GM21619 (cell line): Measurements from ENCODE around the gene SSX7.
"Not testable (repeated sequence)": the region's sequence is repeated elsewhere in the genome, so short reads cannot be mapped to it uniquely, and the experiment has no call there.

Experiments
- ATAC-seq: cut with Tn5 transposase; IDR thresholded peaks from one replicate; pipeline ENCODE4 v1.9.1; 2021; ENCODE audit not compliant: unreplicated experiment

Gene SSX7

GRCh38 chrX:52654800-52655199 lies at the start of gene SSX7:
Gene SSX7, minus strand, starts transcription at chrX:52654900. Its CDS starts 1,428 bp downstream, at chrX:52653472.
- ATAC-seq: not testable (repeated sequence)

- not testable (repeated sequence) for ATAC-seq
These were observed 37.3 kb upstream of the SSX7 start for GRCh38 chrX:52692034-52692433.

- ATAC-seq: not testable (repeated sequence)
These were observed 7.5 kb upstream of the SSX7 start for GRCh38 chrX:52662218-52662617.

- not testable (repeated sequence) for ATAC-seq
These were observed 775 bp upstream of the SSX7 start for GRCh38 chrX:52655475-52655874.

DNA sequence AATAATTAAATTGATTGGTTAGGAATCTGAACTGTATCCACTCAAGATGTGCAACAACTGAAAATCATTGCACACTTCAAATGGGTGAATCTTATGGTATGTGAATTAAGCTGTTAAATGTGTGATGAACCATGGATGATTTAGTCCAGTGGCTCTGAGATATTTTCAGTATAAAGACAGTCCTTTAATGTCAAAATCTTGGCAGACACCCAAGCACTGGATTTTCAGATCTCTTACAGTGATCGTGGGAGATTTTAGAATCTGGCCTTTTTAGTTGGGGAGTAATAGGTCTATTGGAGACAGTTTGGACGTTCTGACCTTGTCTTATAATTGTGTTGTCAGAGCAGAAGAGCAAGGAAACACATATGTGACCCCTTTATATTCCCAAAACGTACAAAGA lies 4.0 kb downstream of the SSX7 start:
- not testable (repeated sequence) for ATAC-seq

- not testable (repeated sequence) for ATAC-seq
These were observed 5.7 kb downstream of the SSX7 start for GRCh38 chrX:52648956-52649355.

DNA sequence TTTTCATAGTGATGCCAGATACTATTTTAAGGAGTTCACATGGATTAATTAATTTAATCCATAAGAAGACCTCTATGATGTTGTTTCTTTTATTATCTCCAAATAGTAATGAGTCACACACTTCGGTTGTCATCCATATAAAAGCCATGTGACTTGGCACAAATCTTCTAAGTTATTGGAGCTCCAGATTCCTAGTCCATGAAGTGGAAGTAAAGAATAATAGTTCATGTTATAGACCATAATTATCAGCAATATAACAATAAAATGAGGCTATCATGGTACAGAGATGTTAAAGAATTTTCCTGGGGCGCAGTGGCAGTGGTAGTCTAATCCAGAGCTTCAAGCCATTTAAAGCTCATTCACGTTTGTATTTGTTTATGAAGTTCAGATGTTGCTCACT lies 26.2 kb downstream of the SSX7 start:
- ATAC-seq: not testable (repeated sequence)

DNA sequence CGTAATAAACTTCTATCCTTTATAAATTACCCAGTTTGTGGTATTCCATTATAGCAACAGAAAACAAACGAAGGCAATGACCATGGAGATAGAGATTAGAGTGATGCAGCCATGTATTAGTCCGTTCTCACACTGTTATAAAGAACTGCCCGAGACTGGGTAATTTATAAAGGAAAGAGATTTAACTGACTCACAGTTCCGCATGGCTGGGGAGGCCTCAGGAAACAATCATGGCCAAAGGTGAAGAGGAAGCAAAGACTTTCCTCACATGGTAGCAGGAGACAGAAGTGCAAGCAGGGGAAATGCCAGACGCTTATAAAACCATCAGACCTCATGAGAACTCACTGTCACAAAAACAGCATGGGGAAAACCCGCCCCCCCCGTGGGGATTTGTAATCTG lies 34.0 kb downstream of the SSX7 start:
- not testable (repeated sequence) for ATAC-seq

- no peak for ATAC-seq
These were observed 45.7 kb downstream of the SSX7 start for GRCh38 chrX:52608961-52609360.

DNA sequence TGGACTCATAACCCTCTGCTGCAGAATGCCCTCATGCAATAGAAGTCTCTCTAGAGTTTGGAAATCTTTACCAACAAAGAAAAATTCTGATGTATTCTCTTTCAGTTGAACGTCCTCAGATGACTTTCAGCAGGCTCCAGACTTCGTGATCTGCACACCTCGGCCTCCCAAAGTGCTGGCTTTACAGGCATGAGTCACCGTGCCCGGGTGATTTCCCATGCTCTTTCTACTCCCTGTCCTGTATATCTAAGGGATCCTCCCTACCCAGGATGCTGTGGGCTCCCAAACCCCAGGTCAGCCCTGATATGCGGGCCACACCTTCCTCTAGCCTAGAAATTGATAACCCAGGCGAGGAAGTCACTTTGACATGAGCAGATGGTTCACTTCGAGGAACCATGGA lies 51.5 kb downstream of the SSX7 start:
- ATAC-seq: not testable (repeated sequence)

GRCh38 chrX:52598886-52599285 lies 55.8 kb downstream of the SSX7 start:
- ATAC-seq: no peak

GRCh38 chrX:52594658-52595057 lies 60.0 kb downstream of the SSX7 start:
- no peak for ATAC-seq
